ENCODE data around the gene SULT1C2.
"Not testable (repeated sequence)": the region's sequence is repeated elsewhere in the genome, so short reads cannot be mapped to it uniquely, and the experiment has no call there.

Gene SULT1C2

DNA sequence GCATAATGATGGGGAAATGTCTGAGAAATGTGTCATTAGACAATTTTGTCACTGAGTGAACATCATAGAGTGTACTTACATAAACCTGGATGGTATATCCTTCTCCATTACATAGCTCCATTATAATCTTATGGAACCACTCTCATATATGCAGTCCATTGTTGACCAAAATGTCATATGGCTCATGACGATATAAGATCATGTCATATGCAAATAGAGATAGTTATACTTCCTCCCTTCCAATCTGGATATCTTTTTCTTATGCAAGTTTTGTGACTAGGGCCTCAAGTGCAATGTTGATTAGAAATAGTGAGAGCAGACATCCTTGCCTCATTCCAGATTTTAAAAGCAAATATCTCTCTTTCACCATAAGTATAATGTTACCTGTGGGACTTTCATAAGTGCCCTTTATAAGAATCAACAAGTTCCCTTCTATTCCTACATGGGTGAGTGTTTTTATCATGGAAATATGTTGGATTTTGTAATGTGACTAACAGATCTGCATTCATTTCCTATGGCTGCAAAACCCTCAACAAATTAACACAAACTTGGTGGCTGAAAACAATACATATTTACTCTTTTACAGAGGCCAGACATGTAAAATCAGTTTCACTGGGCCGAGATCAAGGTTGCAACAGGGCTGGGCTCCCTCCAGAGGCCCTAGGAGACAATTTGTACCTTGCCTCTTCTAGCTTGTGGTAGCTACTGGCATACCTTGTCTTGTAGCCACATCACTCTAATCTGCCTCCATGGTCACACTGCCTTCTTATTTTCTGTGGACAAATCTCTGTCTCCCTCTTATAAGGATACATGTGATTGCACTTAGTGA lies 67.4 kb downstream of the SULT1C2 start:
- DNase-seq: no peak

DNA sequence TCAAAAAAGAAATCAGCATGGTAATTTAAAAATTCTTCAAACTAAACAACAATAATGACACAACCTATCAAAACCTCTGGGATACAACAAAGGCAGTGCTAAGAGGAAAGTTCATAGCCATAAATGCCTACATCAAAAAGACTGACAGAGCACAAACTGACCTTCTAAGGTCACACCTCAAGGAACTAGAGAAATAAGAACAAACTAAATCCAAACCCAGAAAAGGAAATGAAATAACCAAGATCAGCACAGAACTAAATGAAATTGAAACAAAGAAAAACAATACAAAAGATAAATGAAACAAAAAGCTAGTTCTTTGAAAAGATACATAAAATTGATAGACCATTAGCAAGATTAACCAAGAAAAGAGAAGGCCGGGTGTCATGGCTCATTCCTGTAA lies 70.6 kb downstream of the SULT1C2 start:
- DNase-seq: not testable (repeated sequence)
